Measurements from ENCODE around the gene OCSTAMP.

OCSTAMP gene

DNA sequence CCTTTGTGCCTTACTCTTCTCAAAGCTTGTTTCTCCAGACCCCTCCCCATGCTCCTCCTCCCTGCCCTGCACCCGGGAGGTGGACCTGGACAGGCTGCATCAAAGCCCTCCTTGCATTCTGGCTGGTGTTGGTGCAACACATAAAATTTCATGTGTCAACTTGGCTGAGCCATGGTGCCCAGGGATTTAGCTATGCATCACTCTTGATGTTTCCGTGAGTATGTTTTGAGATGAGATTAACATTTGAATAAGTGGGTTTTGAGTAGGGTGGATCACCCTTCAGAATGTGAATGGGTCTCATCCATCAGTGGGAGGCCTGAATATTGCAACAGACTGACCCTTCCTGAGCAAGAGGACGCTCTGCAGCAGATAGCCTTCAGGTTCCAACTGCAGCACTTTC, 4.4 kb upstream of the OCSTAMP start:
- TF ChIP-seq, protein P1, sequence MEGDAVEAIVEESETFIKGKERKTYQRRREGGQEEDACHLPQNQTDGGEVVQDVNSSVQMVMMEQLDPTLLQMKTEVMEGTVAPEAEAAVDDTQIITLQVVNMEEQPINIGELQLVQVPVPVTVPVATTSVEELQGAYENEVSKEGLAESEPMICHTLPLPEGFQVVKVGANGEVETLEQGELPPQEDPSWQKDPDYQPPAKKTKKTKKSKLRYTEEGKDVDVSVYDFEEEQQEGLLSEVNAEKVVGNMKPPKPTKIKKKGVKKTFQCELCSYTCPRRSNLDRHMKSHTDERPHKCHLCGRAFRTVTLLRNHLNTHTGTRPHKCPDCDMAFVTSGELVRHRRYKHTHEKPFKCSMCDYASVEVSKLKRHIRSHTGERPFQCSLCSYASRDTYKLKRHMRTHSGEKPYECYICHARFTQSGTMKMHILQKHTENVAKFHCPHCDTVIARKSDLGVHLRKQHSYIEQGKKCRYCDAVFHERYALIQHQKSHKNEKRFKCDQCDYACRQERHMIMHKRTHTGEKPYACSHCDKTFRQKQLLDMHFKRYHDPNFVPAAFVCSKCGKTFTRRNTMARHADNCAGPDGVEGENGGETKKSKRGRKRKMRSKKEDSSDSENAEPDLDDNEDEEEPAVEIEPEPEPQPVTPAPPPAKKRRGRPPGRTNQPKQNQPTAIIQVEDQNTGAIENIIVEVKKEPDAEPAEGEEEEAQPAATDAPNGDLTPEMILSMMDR (conservative IDR thresholded peaks at IDR 0.05; ENCODE audit: low read depth, low read length), result no peak
- H3K4me3 ChIP-seq (ENCODE audit: low read depth, low read length), result no peak overlapping the region
- DNase-seq (ENCODE audit: low read depth), result no peak

DNA sequence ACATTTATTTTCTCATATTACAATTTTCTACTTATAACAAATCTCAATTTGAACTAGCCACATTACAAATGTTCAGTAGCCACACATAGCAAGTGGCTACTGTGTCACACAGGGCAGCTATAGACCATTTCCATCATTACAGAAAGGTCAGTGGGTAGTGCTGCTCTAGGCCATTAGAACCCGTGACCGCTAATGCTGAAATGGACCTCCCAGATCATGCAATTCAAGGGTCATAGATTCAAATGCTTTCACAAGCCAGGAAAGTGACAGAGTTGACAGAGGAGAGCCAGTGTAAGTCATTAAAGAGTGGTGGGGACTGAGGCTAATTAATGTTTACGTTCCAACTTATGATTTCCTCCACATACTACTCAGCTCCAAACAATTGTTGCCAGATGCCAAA, 3.5 kb upstream of the OCSTAMP start:
- H3K4me3 ChIP-seq (ENCODE audit: low read depth, low read length), result no peak overlapping the region
- TF ChIP-seq, protein P1 (conservative IDR thresholded peaks at IDR 0.05; ENCODE audit: low read depth, low read length), result no peak

GRCh38 chr20:46552460-46553420, 2.3 kb upstream of the OCSTAMP start:
- TF ChIP-seq, protein P1 (conservative IDR thresholded peaks at IDR 0.05; ENCODE audit: low read depth, low read length), result no peak
- no peak for DNase-seq (ENCODE audit: low read depth)
- H3K4me3 ChIP-seq (ENCODE audit: low read depth, low read length), result no peak overlapping the region

More for the DNA sequence above, 3.5 kb upstream of the OCSTAMP start:
- no peak for DNase-seq (ENCODE audit: low read depth)

GRCh38 chr20:46551522-46552381, 1.3 kb upstream of the OCSTAMP start:
- peak; percentile 10 for DNase-seq (ENCODE audit: low read depth)
- TF ChIP-seq, protein P1 (conservative IDR thresholded peaks at IDR 0.05; ENCODE audit: low read depth, low read length), result no peak
- no peak overlapping the region for H3K4me3 ChIP-seq (ENCODE audit: low read depth, low read length)

DNA sequence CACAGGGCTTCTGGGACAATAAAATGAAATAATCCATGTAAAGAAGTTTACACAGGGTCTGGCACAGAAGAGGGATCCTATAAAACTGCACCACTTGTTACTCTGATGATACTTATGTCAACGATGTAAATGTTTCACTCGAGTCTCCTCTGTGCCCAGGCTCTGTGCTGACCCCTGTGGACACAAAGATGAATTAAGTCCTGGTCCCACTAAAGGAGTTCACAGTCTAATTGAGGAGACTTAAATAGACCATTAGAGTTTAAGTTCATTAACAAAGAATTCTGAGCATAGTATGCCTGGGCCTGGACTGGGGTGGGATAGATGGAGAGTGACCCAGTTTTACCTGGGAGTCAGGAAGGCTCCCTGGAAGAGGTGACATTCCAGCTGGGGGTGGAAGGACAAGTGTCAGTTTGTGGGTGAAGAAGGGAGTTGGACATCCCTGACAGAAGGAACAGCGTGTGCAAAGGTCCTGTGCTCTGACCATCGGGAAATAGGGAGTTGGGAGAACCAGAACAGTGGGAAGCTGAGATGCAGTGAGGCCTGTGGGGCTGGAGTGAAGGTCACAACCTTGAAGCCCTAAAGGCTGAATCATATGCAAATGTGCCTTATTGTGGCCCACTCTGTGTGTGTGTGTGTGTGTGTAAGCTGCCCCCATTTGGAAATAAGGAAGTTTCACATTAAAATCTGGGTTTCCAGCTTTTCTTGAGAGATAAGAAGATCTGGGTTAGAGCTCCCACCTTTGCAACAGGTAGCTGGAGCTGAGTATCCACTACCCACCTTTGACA, 1.1 kb downstream of the OCSTAMP start:
- TF ChIP-seq, protein P1 (conservative IDR thresholded peaks at IDR 0.05; ENCODE audit: low read depth, low read length), result no peak
- H3K4me3 ChIP-seq (ENCODE audit: low read depth, low read length), result no peak overlapping the region
- DNase-seq (ENCODE audit: low read depth), result no peak

- no peak overlapping the region for H3K4me3 ChIP-seq (ENCODE audit: low read depth, low read length)
- TF ChIP-seq, protein P1 (conservative IDR thresholded peaks at IDR 0.05; ENCODE audit: low read depth, low read length), result no peak
- no peak for DNase-seq (ENCODE audit: low read depth)
Measured at GRCh38 chr20:46548688-46549087, 1.8 kb downstream of the OCSTAMP start.

Data from choroid plexus epithelial cell (primary cell).